Neural crest cell (in vitro differentiated cells): ENCODE results near the gene IGFBP1. TPM values are rescaled to one million over a fixed set of nuclear protein-coding genes. Genes with fewer than 3 reads are reported as not detected.

Source experiments
- DNase-seq: peaks from one replicate; pipeline ENCODE4 v3.0.0; 2021; ENCODE audit warnings: low read depth, mixed read lengths, low spot score
- H3K27ac Mint-ChIP-seq: one replicate; pipeline ENCODE4 v1.8.0; 2021; ENCODE audit warnings: mild to moderate bottlenecking, mixed read lengths; ENCODE audit not compliant: unreplicated experiment
- H3K27me3 Mint-ChIP-seq: 2 replicates; pipeline ENCODE4 v1.8.0; 2021; ENCODE audit warnings: low read depth, mild to moderate bottlenecking, mixed read lengths
- H3K36me3 Mint-ChIP-seq: 2 replicates; pipeline ENCODE4 v1.8.0; 2021; ENCODE audit warnings: low read depth, mild to moderate bottlenecking, mixed read lengths
- H3K4me1 Mint-ChIP-seq: 2 replicates; pipeline ENCODE4 v1.8.0; 2021; ENCODE audit warnings: mixed read lengths
- H3K4me3 Mint-ChIP-seq: one replicate; pipeline ENCODE4 v1.8.0; 2021; ENCODE audit warnings: mild to moderate bottlenecking, mixed read lengths
- H3K9me3 Mint-ChIP-seq: 2 replicates; pipeline ENCODE4 v1.8.0; 2021; ENCODE audit warnings: mixed read lengths
- total RNA-seq: library from RNA; stranded (reverse); gene quantifications from 2 replicates; pipeline ENCODE4 v1.2.1, GENCODE V29; 2021
- TF ChIP-seq, protein P1 (sequence below): fragments of 200-600 bp; sonication (generic); conservative IDR thresholded peaks from 2 replicates; pipeline ENCODE4 v1.5.0; 2021; ENCODE audit warnings: antibody characterized with exemption, mild to moderate bottlenecking

Gene IGFBP1
- total RNA-seq, 1 donor from 2014 or later = not detected

DNA sequence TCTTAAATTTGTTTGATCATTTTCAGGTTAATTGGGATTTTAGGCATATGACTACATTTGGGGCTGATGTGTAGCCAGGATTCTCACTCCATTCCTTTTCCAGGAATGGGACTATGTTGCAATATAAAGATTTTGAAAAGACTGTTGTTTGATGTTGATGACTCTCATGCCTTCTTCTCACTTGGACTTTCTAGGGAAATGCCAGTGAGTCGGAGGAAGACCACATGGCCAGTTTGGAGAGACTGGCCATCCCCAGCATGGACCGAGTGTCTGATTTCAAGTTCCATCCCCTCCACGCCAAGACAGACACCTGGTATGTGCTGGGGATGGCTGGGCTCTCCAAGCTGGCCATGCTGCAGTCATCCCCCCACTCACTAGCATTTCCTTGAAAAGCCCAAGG lies 27.3 kb downstream of the IGFBP1 start:
- no peaks in the 10 kb centered on the region for H3K9me3 Mint-ChIP-seq
- TF ChIP-seq, protein P1, sequence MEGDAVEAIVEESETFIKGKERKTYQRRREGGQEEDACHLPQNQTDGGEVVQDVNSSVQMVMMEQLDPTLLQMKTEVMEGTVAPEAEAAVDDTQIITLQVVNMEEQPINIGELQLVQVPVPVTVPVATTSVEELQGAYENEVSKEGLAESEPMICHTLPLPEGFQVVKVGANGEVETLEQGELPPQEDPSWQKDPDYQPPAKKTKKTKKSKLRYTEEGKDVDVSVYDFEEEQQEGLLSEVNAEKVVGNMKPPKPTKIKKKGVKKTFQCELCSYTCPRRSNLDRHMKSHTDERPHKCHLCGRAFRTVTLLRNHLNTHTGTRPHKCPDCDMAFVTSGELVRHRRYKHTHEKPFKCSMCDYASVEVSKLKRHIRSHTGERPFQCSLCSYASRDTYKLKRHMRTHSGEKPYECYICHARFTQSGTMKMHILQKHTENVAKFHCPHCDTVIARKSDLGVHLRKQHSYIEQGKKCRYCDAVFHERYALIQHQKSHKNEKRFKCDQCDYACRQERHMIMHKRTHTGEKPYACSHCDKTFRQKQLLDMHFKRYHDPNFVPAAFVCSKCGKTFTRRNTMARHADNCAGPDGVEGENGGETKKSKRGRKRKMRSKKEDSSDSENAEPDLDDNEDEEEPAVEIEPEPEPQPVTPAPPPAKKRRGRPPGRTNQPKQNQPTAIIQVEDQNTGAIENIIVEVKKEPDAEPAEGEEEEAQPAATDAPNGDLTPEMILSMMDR = no peak
- peaks cover 4% of the 10 kb centered on the region for H3K36me3 Mint-ChIP-seq
- H3K27ac Mint-ChIP-seq = no peak overlapping the region
- peaks cover 31% of the 10 kb centered on the region for H3K4me1 Mint-ChIP-seq
- H3K27me3 Mint-ChIP-seq = peaks cover 32% of the 10 kb centered on the region
- H3K4me3 Mint-ChIP-seq = no peak overlapping the region
- DNase-seq = no peak

DNA sequence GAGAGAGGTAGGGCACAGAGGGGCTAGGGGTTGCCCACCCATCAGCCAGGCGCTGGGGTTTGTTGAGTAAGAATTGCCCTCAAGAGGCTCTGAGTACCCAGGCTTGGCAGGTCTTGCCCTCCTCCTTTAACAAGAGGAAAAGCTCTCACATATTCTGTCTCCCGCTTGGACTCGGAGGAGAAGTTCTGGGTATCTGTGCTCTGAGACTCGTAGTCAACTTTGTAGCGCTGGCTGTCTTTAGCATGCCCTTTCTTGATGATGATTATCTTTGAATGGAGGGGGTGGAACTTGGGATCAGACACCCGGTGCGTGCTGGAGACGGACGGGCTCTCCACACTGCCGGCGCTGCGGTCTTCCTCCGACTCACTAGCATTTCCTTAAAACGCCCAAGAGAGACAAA lies 28.8 kb downstream of the IGFBP1 start:
- Mint-ChIP-seq H3K9me3 (no peaks in the 10 kb centered on the region), H3K36me3 (peaks cover 4% of the 10 kb centered on the region), H3K27me3 (peaks cover 40% of the 10 kb centered on the region), H3K4me1 (peaks cover 37% of the 10 kb centered on the region), H3K27ac (no peak overlapping the region), H3K4me3 (peak overlapping the region; percentile 26)
- TF ChIP-seq, protein P1 = no peak
- no peak for DNase-seq

GRCh38 chr7:45917658-45918057 lies 29.4 kb downstream of the IGFBP1 start:
- Mint-ChIP-seq H3K27ac (no peak overlapping the region), H3K4me1 (peaks cover 43% of the 10 kb centered on the region), H3K9me3 (no peaks in the 10 kb centered on the region), H3K27me3 (peaks cover 45% of the 10 kb centered on the region), H3K4me3 (peak overlapping the region; percentile 81), H3K36me3 (peaks cover 4% of the 10 kb centered on the region)
- TF ChIP-seq, protein P1 = peak; percentile 98
- peak; percentile 95 for DNase-seq

- H3K4me3 Mint-ChIP-seq = peak overlapping the region; percentile 91
- no peak for DNase-seq
- no peak overlapping the region for H3K27ac Mint-ChIP-seq
- no peaks in the 10 kb centered on the region for H3K9me3 Mint-ChIP-seq
- peaks cover 52% of the 10 kb centered on the region for H3K27me3 Mint-ChIP-seq
- H3K36me3 Mint-ChIP-seq = peaks cover 4% of the 10 kb centered on the region
- TF ChIP-seq, protein P1 = no peak
- H3K4me1 Mint-ChIP-seq = peaks cover 52% of the 10 kb centered on the region
These were observed 30.3 kb downstream of the IGFBP1 start for GRCh38 chr7:45918556-45918955.

DNA sequence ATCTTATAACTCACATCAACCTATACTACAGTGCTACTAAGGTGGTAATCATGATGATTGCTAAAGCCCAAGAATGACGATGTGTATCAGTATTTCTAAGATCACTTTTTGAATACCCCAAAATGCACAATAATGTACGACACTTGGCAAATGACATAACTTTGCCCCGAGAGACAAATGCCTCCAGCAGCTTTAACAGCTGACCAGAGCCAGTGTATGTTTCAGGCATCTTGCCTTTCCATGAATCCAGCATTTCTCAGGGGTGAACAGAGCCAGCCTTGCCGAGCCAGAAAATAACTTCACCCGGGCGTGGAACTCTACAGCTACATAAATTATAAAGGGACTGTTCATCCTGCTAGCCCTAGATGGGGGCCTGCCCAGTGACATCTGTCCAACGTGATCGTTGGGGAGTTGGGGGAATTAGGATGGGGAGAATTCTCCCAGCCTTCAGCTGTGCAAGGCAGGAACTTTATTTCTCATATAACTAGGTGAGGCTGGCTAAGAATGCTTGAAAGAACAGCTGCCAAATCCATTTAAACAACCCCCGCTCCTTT lies 31.0 kb downstream of the IGFBP1 start:
- TF ChIP-seq, protein P1 = no peak
- no peak overlapping the region for H3K27ac Mint-ChIP-seq
- DNase-seq = no peak
- peaks cover 52% of the 10 kb centered on the region for H3K27me3 Mint-ChIP-seq
- H3K4me3 Mint-ChIP-seq = peak overlapping the region; percentile 91
- H3K4me1 Mint-ChIP-seq = peaks cover 54% of the 10 kb centered on the region
- H3K9me3 Mint-ChIP-seq = no peaks in the 10 kb centered on the region
- peaks cover 4% of the 10 kb centered on the region for H3K36me3 Mint-ChIP-seq
